Stimulated activated CD4-positive, alpha-beta T cell treated with anti-CD3 and anti-CD28 coated beads, Interleukin-15, amount 100 ng/mL, for 48 hours (primary cell): Measurements from ENCODE around the gene NFXL1.
"Not testable (repeated sequence)": the region's sequence is repeated elsewhere in the genome, so short reads cannot be mapped to it uniquely, and the experiment has no call there.

Experiments used
- DNase-seq, 2 donors: peaks; one replicate each; pipeline ENCODE4 v3.0.0-alpha.2; 2020; ENCODE audit warnings: low read depth in 2 of 2

NFXL1 gene

GRCh38 chr4:47914220-47914925 lies at the start of gene NFXL1:
TSS of gene NFXL1 (minus strand) at chr4:47914583. CDS start at chr4:47914203, 380 bp downstream.
- DNase-seq, result peak; percentile 96

GRCh38 chr4:47954677-47955076 lies 40.3 kb upstream of the NFXL1 start:
- DNase-seq, result no peak

GRCh38 chr4:47954245-47954644 lies 39.9 kb upstream of the NFXL1 start:
- DNase-seq, result no peak

- no peak for DNase-seq
Measured at GRCh38 chr4:47945930-47946726, 31.7 kb upstream of the NFXL1 start.

GRCh38 chr4:47942081-47942819 lies 27.9 kb upstream of the NFXL1 start:
- no peak for DNase-seq

- DNase-seq, result no peak
Measured at GRCh38 chr4:47939456-47939855, 25.1 kb upstream of the NFXL1 start.

GRCh38 chr4:47936336-47936735 lies 22.0 kb upstream of the NFXL1 start:
- DNase-seq, result no peak

- no peak for DNase-seq
Measured at GRCh38 chr4:47933840-47934239, 19.5 kb upstream of the NFXL1 start.

GRCh38 chr4:47930971-47931804 lies 16.8 kb upstream of the NFXL1 start:
- DNase-seq, result no peak

GRCh38 chr4:47929682-47930201 lies 15.4 kb upstream of the NFXL1 start:
- DNase-seq, result no peak

- peak; percentile 25 to 55 for DNase-seq
Measured at GRCh38 chr4:47926667-47927258, 12.4 kb upstream of the NFXL1 start.

GRCh38 chr4:47923261-47923608 lies 8.9 kb upstream of the NFXL1 start:
- not testable (repeated sequence) for DNase-seq

GRCh38 chr4:47922436-47923260 lies 8.3 kb upstream of the NFXL1 start:
- not testable (repeated sequence) for DNase-seq

- not testable (repeated sequence) for DNase-seq
Measured at GRCh38 chr4:47917163-47917562, 2.8 kb upstream of the NFXL1 start.

GRCh38 chr4:47915378-47915777 lies 995 bp upstream of the NFXL1 start:
- DNase-seq, result no peak

- no peak for DNase-seq
Measured at GRCh38 chr4:47914926-47915237, 499 bp upstream of the NFXL1 start.

GRCh38 chr4:47913861-47914219 lies 543 bp downstream of the NFXL1 start:
- peak; percentile 13 to 22 for DNase-seq

GRCh38 chr4:47913330-47913729 lies 1.1 kb downstream of the NFXL1 start:
- DNase-seq, result no peak

- DNase-seq, result no peak
Measured at GRCh38 chr4:47907089-47907646, 7.2 kb downstream of the NFXL1 start.

- DNase-seq, result no peak
Measured at GRCh38 chr4:47899639-47900038, 14.7 kb downstream of the NFXL1 start.
